Peyer's patch (tissue), 4 donors: ENCODE data around the gene SLC44A4.
A peak's percentile ranks its signal among the peaks of the same experiment; 100 is the strongest.

Experiments
- POLR2A ChIP-seq, 2 donors: fragments of 450-650 bp; IDR thresholded peaks; one replicate each; pipeline ENCODE4 v1.5.1; 2017; ENCODE audit warnings: antibody characterized with exemption in 2 of 2, mild to moderate bottlenecking in 2 of 2, moderate library complexity in 2 of 2
- TF ChIP-seq, protein P1 (sequence below), 6 experiments: fragments of 450-650 bp in 4 of 6; fragments of 200-600 bp in 2 of 6; sonication (generic) in 1 of 6; IDR thresholded peaks; one replicate each; pipeline ENCODE4 v1.5.1; 2017 to 2019; ENCODE audit warnings: antibody characterized with exemption in 6 of 6, mild to moderate bottlenecking in 3 of 6, moderate library complexity in 1 of 6

DNA sequence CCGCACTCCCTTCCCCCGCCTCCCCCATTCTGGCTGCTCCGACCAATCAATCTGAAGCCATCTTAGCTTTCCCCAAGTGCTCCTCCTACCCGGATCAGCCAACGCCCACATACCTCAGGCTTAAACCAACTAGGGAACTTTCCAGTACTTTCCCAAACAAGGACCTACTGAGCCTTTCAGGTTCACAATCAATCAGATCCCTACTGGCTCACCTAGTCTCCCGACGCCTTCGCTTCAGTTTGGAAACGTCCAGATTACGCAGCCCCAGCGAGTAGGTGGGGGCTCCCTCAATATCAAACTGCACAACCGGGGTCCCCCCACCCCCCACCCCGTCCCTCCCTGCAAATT, 64.1 kb downstream of the SLC44A4 start:
- TF ChIP-seq, protein P1, sequence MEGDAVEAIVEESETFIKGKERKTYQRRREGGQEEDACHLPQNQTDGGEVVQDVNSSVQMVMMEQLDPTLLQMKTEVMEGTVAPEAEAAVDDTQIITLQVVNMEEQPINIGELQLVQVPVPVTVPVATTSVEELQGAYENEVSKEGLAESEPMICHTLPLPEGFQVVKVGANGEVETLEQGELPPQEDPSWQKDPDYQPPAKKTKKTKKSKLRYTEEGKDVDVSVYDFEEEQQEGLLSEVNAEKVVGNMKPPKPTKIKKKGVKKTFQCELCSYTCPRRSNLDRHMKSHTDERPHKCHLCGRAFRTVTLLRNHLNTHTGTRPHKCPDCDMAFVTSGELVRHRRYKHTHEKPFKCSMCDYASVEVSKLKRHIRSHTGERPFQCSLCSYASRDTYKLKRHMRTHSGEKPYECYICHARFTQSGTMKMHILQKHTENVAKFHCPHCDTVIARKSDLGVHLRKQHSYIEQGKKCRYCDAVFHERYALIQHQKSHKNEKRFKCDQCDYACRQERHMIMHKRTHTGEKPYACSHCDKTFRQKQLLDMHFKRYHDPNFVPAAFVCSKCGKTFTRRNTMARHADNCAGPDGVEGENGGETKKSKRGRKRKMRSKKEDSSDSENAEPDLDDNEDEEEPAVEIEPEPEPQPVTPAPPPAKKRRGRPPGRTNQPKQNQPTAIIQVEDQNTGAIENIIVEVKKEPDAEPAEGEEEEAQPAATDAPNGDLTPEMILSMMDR (IDR thresholded peaks at IDR 0.05): no peak
- TF ChIP-seq POLR2A (IDR thresholded peaks at IDR 0.05): peak; percentile 15 to 74
